COLO668 (cell line): ENCODE measurements around the gene TRIM56.
"Not testable (repeated sequence)": the region's sequence is repeated elsewhere in the genome, so short reads cannot be mapped to it uniquely, and the experiment has no call there.

Experiments used
- DNase-seq: peaks from one replicate; lab custom pipeline; 2025; ENCODE audit not compliant: unreplicated experiment; lab: John Stamatoyannopoulos, UW

The TRIM56 gene

DNA sequence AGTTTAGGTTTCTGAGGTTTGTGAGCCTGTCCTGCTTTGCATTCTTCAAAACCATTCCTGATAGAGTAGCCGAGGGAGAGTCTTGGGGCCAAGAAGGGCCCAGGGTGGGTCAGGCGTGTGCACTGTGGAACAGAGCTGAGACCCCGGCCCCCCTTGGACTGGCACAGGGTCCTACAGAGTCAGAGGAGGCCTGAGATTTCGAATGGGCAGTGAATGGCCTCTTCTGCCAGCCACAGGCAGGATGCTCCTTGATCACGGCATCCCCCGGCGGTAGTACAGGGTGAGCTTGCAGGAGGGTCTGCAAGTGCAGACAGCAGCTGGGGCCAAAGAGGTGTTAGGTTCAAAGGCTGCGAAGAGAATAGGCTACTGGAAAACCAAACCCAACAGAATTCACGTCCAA, 4.6 kb downstream of the TRIM56 start:
- no peak for DNase-seq

DNA sequence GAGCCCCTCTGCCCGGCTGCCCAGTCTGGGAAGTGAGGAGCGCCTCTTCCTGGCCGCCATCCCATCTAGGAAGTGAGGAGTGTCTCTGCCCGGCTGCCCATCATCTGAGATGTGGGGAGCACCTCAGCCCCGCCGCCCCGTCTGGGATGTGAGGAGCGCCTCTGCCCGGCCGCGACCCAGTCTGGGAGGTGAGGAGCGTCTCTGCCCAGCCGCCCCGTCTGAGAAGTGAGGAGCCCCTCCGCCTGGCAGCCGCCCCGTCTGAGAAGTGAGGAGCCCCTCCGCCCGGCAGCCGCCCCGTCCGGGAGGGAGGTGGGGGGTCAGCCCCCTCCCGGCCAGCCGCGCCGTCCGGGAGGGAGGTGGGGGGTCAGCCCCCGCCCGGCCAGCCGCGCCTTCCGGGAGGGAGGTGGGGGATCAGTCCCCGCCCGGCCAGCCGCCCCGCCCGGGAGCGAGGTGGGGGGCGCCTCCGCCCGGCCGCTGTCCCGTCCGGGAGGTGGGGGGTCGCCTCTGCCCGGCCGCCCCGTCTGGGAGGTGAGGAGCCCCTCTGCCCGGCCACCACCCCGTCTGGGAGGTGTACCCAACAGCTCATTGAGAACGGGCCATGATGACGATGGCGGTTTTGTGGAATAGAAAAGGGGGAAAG, 7.1 kb downstream of the TRIM56 start:
- DNase-seq = not testable (repeated sequence)

DNA sequence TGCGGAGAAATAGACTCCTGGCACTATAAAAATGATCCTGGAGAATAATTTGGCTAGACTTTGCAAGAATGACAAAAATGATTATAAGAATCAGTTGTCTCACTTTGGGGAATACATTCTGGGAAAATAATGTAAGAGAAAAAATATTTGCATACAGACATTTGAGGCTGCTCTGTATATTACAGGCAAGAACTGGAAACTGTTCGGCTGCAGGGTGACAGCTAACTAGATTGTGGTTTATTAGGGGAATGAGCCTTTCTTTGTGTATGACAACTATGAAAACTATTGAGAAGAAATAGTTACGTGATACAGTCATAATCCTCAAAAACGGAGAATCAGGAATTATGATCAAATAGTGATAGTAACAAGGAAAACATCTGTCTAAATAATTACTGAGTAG, 8.6 kb downstream of the TRIM56 start:
- no peak for DNase-seq

DNA sequence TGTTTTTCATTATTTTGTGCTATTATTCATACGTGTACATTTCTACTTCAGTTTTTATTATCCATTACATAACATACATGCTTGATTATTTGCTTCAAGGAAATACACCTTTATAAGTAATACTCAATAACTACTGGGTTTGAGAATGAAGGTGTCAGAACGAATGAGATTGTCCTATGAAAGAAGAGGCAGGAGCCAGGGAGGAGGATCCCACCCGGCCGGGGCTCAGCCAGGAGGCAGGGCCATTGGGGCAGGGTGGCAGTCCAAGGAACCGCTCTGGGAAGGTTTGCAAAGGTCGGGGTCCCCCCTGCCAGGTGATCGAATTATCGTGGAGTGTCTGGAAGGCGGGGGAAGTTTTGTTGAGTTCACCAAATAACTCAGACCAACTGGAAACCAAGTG, 9.1 kb downstream of the TRIM56 start:
- no peak for DNase-seq

DNA sequence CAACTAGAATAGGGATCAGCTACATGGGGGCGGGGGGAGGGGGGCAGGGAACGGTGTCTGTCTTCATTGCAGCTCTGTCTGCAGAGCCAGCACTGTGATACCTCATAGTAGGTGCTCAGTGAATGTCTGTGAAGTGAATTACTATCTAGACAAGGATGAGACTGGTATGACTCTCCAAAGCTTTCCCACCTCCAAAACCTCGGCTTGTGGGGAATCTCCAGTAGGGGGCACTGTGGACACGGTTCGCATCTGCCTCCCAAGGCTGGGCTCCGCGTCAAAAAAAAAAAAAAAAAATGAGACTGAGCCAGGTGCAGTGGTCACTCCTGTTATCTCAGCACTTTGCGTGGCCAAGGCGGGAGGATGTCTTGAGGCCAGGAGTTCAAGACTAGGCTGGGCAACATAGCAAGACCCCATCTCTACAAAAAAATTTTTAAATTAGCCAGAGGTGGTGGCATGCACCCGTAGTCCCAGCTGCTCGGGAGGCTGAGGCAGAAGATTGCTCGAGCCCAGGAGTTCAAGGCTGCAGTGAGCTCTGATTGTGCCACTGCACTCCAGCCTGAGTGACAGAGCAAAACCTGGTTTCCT, 9.6 kb downstream of the TRIM56 start:
- peak; percentile 11 for DNase-seq

DNA sequence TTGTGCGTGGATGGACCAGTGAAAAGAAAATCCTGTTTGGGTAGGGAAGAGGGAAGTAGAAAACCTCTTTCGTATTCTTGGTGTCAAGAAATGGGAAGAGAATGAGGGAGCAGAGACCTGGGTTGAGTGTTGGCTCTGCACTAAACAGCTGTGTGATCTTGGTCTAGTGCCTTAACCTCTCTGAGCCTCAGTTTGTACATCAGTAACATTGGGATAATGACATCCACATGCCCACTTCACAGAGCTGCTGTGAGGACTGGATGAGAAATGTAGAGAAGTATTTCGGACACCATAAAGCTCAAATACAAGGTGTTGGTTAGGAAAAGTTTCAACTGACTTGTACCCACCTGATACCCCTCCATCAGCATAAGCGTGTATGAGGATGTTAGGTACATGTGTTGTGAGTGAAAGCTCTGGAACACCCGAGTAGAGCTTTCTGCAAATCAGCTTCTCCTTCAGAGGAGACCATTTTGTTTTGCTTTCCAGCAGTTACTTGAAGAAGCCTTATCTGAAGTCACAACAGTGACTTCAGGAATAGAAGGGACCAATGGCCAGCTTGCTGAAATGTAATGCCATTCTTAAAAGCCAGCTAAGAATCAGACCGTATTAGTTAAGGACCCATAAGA, 11.2 kb downstream of the TRIM56 start:
- no peak for DNase-seq

DNA sequence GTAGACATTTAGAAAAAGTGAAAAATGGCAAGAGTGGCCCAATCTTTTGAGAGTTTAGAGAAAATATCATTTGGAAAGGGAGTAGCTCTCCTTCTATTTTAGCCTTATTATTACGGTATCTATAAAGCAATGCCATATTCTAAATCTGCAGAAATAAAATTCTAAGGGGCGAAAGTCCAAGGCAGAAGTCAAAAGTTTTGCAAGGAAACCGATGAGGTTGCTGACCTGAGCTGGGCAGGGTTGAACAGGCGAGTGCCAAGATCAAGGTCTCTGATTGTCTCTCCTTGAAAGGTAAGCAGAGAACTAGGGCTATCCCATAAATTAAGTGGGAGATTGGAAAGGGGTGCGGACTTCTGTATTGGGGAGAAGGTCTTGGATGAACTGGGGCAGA, 11.7 kb downstream of the TRIM56 start:
- DNase-seq = no peak

DNA sequence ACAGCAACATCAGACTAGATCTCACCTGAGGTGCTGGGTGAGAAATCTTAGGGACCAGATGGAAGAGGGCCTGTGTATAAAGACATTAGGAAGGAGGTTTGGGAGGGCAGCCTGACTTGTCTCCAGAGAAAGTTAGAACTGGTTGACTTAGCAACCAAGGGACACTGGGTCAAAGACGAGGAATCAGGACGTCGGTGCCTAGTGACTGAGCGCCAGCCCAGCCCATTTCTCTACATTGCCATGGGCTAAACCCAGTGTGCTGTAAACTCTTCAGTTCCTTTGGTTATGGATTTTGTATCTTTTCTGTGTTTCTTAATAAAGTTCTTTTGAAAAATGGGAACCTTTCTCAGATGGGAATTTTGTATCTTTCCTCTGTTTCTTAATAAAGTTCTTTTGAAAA, 12.3 kb downstream of the TRIM56 start:
- DNase-seq = no peak

DNA sequence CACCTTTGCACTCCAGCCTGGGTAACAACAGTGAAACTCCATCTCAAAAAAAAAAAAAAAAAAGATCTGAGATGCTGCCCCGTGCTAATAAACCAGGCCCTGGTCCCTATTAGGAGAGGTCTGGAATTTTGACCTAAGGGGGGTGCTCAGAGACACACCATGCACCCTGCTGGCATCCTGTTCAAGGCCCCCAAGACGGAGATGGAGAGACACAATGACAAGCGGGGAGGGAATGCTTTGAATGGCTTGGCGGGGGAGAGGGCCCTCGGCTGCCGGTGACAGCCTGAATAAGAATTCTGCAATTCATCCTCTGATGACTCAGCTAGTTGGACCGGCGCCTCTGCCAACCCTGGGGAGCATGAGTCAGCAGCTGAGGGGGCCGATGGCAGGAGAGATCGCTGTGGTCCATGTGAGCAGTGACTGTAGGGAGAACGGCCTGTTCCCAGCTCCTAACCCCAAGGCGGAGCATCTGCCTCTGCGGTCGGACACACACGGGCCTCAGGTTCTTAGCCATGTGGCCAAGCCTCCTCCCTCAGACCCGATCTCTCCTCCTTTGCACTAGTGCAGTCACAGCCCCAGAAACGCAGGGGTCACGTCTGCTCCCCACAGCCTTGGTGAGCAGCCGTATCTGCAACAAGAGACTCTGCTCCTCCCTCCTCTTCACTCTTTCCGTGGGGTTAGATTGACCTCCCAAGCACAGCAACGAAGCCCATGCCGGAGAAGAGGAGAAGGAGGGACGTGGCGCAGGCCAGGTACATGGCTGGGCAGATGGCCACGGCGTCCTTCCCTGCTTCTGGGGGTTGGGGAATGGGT, 14.9 kb downstream of the TRIM56 start:
- peak; percentile 62 for DNase-seq

DNA sequence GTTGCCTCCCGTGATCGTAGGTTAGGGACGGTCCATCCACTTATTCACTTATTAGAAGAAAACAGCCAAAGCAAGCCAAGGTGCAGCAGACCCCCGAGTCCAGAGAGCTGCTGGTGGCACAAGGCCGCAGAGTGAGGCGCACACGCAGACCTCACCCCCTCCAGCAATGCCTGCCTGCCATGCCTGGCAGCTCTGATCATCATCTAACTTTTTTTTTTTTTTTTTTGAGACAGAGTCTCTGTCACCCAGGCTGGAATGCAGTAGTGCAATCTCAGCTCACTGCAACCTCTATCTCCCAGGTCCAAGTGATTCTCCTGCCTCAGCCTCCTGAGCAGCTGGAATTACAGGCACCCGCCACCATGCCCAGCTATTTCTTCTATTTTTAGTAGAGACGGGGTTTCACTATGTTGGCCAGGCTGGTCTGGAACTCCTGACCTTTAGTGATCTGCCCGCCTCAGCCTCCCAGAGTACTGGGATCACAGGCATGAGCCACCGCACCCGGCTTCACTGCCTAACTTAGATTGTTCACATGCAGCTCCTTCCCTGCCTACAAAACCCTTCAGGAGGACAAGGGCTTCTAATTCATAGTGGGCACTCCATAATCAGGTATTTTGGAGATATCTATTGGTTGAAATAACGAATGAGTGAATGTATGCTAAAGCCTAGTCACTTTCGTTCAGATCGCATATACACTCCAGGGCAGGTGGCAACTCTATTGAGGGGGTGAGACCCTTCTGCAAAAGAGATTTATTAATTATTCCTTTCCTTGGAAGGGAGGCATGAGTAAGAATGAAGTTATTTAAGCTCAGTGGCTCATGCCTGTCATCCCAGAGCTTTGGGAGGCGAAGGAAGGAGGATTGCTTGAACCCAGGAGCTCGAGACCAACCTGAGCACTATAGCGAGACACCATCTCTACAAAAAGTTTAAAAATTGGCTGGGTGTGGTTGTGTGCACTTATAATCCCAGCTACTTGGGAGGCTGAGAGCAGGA, 15.9 kb downstream of the TRIM56 start:
- no peak for DNase-seq

DNA sequence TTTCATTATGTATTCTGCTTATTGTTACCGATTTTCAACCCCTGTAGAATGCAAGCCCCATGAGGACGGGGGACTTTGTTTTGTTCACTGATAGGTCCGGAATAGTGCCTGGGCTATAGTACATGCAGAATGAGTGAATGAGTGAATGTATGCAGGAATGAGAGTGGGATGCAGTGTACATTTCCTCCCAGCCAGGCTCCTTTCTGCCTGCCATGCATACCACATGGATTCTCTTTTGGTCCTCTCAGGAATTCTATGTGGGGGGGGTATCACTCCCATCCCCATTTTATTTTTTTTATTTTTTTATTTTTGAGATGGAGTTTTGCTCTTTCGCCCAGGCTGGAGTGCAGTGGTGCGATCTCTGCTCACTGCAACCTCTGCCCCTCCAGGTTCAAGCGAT, 16.7 kb downstream of the TRIM56 start:
- DNase-seq = no peak

DNA sequence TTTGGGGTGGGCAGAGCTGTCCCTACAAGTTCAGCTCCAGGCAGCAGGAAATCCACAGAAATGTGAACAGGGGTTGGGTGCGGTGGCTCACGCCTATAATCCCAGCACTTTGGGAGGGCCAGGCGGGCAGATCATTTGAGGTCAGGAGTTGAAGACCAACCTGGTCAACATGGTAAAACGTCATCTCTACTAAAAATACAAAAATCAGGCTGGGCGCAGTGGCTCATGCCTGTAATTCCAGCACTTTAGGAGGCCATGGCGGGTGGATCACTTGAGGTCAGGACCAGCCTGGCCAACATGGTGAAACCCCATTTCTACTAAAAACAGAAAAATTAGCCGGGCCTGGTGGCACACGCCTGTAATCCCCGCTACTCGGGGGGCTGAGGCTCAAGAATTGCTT, 18.4 kb downstream of the TRIM56 start:
- DNase-seq = not testable (repeated sequence)

DNA sequence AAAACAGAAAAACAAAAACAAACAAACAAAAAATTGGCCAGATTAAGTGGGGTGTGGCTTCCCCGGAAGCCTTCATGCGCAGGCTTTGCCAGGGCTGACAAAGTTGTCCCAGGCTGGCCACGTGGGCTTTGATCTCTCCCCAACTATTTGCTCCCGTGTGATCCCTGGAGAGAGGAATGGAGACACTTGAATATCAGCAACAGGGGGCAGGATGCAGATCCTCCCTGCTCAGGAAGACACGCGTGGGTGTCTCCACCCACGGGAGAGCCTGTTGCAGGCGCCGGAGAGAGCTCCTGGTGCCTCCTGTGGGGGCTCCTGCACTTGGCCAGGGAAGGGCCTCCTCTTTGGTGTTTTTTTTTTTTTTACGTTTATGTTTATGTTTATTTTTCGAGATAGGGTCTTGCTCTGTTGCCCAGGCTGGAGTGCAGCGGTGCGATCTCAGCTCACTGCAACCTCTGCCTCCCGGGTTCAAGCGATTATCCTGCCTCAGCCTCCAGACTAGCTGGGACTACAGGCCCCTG, 19.0 kb downstream of the TRIM56 start:
- no peak for DNase-seq

DNA sequence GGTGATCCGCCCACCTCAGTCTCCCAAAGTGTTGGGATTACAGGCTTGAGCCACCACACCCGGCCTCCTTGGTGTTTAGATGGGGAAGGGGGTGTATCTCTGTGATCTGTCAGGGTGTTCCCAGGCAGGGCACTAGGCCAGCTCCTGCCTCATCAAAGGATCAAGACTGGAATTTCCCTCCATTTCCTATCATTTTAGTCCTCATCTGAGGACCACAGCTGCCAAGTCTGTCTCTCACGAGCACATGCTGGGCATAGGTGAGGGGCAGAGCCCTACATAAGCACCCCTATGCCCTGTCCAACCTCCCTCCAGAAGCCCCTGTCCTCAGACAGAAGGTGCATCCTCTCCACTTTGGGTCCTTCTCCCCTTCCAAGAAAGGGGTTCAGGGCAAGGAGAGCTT, 19.5 kb downstream of the TRIM56 start:
- no peak for DNase-seq

DNA sequence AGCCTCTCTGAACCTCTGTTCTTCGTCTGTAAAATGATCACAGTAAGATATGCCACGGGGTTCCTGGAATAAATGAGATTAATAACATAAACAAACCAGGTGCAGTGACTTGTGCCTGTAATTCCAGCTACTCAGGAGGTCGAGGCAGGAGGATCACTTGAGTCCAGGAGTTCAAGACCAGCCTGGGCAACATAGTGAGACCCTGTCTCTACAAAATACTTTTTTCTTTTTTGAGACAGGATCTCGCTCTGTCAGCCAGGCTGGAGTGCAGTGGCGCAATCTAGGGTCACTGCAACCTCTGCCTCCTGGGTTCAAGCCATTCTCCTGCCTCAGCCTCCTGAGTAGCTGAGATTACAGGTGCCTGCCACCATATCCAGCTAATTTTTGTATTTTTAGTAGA, 20.0 kb downstream of the TRIM56 start:
- not testable (repeated sequence) for DNase-seq

DNA sequence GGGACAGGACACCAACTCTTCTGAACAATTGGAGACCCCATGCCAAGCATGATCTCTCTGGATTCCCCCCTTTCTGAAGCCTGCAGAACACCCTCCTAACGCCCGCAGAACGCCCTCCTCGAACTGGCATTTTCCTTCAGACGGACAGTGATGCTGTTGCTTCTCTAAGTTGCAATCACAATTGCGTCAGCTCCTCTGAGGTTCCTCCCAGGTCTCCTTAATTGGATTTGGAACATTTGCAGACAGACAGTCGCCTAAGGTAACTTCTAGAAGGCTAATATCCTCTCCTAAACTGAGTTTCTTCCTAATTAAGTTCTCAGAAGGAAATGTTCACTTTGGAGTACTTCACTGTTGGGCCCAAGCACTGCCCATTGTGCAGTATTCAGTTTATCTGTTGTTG, 21.1 kb downstream of the TRIM56 start:
- DNase-seq = no peak

DNA sequence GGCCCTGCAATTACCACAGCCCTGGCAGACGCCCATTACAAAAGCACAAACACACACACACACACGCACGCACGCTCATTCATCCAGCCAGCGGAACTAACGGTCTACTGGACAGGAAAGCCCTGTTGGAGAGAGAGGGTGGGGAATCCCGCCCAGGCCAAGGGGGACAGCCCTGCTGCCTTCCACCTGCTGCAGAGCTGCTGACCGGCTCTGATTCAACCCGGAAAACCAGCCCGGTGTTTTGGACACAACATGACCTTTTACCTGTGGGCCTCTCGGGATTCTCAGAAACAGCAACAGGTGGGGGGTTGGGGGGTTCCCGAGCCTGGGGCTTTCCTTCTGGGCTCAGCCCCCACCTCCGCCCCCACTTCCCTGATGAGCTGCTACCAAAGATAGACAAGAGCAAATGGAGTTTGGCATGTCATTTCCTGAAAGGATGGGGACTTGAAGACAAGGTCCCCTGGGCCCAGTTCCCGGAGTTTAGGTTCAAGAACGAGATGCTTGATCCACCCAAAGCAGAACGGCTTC, 23.1 kb downstream of the TRIM56 start:
- DNase-seq = no peak

DNA sequence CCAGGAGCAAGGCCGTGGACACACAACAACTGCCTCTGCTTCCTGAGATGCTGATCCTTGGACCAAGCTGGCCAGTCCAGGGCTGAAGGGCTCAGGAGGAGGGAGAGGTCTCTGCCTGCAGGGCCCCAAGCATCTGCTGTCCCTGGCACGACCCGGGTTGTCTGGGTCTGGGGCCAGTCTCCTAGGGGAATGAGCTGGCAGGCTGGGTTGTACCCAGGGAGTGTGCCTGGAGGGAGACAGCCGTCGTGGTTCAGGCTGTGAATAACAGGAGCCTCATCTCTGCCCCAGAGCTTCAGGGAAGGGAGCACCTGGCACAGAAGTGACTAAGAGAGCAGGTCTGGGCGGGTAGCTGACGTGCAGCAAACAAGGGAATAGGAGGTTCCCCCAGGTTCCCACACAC, 23.7 kb downstream of the TRIM56 start:
- no peak for DNase-seq

DNA sequence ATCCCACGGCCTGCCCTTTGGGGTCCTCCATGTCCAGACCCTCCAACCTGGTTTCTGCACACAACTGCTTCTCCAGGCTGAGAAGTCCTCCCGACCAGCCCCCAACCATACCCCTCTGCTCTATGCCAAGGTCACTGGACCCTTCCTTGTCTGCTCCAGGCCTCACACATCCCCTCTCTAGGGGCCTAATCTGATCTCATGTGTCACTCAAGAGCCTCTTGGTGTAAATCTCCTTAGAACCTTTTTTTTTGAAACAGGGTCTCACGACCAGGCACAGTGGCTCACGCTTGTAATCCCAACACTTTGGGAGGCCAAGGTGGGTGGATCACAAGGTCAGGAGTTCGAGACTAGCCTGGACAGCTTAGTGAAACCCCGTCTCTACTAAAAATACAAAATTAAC, 24.1 kb downstream of the TRIM56 start:
- no peak for DNase-seq

DNA sequence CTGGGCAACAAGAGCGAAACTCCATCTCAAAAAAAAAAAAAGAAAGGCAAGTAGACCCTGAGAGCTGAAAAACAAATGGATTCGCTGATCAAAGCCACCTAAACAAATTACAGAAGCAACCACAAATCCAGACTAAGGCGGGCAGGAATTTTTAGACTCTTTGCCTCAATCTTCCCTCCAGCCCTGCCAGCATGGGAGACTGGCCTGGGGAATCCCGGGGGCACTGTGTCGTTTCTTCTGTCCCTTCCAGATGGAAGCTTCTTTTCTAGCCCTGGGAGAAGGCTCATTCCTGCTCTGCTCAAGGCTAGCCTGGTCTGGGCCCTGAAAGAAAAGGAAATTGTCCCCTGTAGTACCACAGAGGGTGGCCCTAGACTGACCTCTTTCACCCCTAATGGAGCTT, 26.0 kb downstream of the TRIM56 start:
- no peak for DNase-seq
